ENCODE measurements around the gene GALNT9.

The GALNT9 gene

DNA sequence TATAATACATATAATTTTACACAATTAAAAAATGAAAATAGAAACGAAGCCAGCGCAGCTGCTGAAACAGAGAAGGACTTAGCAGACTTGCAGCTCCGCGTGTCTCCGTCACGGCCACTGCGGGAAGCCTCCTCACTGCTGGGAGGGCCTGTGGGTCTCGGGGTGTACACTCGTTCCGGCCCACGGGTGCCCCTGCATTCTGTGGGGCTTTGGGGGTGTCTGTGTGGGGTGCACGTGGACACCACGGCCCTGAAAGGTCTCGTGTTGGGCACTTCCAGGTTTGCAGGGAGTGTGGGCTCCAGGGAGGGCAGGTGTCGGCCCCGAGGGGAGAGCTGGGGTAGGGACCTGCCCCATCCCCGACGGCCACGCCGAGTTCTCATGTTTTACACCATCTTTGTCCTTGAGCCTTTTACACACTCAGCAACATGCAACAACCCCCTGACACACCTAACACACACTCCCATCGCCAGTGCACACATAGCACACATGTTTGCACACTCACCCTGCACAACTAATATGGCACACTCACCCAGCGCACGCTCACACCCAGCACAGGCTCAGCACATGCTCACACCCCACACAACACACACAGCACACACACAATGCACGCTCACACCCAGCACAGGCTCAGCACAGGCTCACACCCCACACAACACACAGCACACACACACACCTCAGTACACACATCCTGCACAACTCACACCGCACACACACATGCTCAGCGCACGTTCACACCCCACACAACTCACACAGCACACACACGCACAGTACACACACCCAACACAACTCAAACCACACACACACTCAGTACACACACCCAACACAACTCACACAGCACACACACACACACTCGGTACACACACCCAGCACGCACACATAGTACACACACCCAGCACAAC, 148.5 kb downstream of the GALNT9 start:
- no peak for DNase-seq (ENCODE audit: low read depth)

DNA sequence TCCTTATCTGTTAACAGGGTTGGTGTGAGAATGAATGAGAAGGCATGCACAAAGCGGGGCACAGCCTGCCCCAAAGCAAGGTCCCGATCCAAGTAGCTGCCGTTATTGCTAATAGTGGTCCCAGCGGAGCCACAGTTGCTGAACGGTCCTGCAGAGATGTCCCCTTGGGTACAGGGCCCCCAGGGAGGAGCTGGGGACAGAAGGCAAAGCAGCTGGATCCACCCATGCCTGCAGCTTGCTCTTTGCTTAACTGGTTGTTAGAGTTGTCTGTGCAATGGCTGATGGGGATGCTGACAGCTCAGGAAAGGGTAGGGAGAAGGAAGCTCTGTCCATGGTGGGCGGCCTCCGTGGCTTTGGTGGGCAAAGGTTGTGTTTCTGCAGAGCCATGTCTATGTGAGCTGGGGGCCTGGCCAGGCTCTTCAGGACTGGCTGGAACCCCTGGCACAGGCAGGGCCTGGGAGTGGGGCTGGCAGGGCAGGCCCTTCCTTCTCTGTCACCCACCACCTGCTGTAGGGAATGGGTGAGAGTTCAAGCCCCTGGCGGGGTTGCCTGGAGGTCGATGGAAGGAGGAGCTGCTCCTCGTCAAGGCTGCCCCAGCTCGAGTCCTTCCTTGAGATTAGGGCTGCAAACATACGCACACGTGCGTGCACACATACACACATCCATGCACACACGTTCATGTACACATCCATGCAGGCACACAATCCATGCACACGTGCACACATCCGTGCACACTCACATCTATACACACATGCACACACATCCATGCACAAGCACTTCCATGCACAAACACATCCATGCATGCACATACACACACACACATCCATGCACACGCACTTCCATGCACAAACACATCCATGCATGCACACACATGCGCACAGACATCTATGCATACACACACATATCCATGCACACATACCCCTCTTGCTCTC, 149.7 kb downstream of the GALNT9 start:
- DNase-seq (ENCODE audit: low read depth) = no peak

DNA sequence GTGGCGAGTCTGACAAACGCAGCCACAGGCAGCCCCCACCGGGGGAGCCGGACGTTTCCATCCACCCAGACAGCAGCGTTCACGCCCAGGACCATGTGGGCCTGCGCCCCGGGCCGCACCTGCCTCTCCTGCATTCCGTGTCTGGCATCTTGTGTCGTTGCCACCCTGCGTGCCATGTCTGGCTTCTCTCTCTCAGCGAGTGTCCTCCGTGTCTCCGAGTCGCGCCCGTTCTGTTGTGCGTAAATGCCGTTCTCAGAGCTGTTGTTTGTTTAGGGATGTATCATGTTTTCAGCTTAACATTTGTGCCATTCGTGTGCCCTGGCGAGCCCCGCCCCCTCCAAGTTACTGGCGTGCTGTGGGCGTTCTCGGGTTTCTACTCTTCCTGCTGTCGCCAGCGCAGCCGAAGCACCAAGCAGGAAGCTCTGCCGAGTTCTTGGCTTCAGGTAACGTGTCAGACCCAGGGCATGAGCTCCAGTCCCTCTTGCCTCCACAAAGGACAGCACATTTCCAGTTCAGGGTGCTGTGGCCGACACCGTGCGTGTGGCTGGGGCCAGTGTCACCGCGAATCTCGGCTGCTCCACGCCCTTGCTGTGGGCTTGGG, 150.5 kb downstream of the GALNT9 start:
- no peak for DNase-seq (ENCODE audit: low read depth)

DNA sequence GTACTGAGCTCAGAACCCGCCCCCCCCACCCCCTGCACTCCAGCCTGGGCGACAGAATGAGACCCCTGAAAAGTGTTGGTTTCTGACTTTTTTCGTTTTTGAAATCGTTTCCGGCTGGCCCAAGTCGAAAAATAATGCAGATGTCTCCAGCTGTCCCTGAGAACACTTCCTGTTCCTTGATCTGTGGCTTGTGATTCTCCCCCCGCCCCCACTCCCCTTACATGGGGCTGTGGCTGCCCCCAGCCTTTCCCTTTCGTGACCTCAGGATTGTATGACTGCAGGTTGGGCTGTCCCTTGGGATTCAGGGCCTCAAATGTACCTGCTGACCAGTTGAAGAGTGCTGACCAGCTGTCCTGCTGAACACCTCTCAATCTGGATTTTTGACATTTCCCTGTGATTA, 151.1 kb downstream of the GALNT9 start:
- DNase-seq (ENCODE audit: low read depth) = no peak

DNA sequence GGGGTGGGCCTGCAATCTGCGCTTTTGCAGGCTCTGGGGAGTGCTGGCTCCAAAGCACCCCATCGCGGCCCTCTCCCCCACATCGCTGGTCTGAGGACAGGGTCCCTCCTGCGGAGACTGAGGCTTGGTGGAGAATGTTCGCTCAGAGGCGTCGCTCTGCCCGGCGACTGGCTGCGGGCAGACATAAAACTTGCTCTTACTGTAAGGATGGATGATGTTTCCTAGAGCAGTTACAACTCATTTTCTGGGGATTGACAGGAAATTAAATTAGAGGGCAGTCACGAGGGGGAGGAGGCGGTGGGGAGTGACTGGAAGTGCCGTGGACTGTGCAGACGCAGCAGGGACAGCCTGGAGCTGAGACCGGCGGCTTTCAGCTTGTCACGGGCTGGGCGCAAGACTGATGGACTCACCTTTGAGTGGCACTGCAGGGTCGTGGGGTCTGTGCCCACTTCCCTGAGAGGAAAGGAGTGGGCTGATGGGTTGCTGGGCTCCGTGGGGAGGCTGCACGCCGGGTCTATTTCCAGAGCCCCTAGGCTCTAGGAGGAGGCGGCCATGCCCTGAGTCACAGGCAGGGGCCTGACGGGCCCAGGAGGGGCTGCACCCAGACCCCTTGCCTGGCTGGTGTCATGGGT, 152.4 kb downstream of the GALNT9 start:
- DNase-seq (ENCODE audit: low read depth) = no peak

DNA sequence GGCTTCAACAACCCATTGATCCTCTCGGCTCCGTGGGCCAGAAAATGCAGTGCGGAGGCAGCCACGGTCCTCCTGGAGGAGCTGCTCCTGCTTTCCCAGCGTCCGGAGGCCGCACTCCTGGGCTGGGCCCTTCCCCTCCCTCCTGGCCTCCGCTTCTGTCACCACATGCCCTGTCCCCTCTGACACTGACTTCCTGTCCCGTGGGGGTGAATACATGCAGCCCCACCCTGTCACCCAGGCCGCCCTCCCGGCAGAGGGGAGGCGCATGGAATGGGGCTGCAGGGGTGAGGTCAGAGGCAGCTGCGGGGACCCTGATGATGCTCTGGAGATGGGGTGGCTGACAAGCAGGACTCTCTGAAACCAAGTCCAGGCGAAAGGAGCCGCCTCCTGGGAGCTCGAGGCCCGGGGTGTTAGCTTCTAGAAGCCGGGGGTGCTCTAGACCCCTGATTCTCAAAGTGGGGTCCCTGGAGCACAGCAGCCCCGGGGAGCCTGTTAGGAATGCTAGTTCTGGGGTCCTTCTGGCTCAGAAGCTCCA, 152.9 kb downstream of the GALNT9 start:
- no peak for DNase-seq (ENCODE audit: low read depth)

DNA sequence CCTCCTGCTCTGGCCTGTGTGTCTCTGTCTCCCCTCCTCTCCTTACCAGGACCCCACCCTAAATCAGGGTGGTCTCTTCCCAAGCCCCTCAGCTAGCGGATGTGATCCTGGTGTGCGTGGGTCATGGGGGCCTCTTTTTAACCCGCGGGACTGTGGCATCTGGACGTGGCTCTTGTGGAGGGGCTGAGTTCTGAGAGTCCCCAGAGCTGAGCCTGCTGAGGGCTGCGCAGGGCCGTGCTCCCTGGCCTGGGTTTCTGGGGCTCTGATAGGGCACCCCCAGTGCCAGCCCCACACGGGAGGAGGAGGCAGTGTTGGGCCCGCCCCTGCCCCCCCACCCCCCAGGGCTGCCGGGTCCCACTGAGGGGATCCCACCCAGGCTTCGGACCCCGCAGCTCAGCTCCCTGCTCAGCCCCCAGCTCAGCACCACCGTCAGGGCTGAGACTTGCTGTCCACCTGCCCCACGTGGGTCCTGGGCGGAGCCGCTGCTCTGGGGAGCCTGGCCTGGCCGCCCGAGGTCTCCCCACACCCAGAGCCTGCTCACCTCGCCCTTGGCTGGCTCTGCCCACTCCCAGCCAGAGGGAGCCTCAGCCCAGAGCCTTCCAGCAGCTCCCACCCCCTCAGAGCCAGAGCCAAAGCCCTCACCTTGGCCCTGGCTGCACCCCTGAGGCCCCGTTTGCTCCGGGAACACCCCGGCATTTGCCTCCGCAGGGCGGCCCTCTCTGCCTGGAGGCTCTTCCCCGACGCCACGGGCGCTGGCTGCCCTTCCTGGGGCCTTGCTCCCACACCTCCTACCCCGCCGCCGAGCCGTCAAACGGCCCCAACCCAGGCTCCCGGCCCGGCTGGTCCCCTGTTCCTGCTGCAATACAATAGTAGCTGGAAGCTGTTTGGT, 153.6 kb downstream of the GALNT9 start:
- no peak for DNase-seq (ENCODE audit: low read depth)

DNA sequence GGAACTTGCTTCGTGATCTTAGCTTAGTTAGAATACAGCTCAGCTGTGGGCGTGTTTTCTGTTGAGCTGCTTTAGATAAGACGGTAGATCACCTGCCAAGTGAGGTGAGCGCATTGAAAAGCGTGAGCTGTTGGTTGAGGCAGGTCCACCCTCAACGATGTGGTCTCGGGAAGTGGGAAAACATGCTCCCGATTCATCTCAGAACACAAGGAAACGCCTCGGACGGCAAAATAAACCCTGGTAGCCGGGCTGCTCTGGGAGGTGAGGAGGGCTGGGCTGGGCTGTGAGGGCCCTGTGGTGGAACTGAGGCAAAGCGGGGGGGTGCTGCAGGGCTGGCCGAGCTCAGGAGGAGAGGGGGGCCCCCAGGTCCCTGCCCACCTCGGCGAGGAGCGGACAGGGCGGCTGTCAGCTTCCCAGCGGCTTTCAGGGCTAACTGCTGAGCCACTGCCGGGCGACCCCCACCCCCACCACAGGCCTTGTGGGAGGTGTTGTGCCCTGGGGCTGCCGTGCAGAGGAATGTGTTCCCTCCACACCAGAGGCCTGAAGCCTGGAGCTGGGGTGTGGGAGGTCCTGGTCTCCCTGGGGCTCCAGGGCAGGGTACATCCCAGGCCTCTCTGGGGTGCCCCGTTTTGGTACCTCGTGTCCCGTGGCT, 154.4 kb downstream of the GALNT9 start:
- no peak for DNase-seq (ENCODE audit: low read depth)

DNA sequence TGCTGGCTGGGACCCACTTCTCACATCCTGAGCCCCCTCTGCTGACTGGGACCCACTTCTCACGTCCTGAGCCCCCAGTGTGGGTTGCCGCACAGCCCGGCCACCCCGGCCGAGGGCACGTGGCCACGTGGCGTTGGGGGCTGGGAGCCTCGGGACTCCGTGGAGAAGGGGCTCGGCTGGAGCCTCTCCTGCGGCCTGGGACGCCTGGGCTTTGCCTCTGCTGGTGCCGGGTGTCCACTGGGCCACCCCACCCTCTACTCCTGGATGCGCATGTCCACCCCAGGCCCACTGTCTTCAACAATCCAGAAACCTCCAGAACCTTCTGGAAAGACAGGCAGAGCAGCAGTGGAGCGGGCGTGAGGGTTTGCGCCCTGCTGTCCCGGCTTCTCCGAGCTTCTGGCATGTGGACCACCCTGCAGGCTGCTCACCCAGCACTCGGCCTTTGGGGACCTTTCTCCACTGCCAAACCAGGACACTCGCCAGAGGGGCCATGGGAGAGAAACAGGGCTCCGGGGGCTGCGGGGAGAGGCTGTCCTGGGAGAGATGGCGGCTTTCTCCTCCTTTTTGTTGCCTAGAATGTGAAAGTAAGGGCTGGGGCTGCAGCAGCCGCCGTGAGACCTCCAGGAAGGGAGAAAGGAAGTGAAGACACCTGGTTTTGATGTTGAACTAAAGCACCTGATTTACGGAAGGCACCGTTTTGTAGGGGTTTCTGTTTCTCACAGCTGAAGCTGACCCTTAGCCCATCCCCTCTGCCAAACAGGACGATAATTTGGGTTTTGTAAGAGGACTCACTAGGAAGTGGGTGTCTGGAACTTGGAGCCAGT, 155.2 kb downstream of the GALNT9 start:
- no peak for DNase-seq (ENCODE audit: low read depth)

DNA sequence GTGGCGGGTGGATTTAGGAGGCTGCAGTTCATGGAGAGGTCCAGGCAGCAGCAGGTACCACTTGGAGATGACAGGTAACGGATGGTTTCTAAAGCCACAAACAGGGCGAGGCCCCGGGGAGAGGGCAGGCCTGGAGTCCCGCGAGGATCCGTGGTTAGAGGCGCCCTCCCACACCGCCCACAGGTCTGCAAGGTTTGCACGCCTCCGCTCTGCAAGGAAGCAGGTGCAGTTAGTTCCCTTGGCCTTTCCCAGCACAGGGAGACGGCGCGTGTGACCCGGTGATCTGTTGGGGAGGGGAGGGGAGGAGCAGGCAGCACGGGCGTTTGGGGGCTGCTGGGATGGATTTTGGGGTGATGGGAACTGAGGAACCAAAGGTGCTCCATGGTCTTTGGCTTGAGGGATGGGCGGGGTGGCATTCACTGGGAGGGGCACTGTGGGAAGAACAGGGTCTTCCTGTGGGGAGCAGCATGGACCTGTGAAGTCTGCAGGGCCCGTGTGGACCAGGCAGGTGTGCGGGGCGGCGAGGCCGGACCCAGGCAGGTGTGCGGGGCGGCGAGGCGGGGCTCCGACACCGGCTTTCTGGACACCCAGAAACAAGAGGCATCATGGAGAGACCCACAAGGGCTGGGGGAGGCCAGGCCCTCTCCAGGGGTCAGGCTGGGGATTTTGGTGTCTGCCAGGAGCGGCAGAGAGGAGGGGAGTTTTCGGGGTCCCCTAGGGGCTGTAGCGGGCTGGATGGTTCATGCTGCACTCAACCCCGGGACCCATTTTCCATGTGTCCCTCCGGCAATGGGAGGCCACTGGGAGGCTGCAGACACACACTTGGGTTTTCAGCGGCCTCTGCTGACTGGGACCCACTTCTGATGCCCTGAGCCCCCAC, 156.0 kb downstream of the GALNT9 start:
- DNase-seq (ENCODE audit: low read depth) = no peak

DNA sequence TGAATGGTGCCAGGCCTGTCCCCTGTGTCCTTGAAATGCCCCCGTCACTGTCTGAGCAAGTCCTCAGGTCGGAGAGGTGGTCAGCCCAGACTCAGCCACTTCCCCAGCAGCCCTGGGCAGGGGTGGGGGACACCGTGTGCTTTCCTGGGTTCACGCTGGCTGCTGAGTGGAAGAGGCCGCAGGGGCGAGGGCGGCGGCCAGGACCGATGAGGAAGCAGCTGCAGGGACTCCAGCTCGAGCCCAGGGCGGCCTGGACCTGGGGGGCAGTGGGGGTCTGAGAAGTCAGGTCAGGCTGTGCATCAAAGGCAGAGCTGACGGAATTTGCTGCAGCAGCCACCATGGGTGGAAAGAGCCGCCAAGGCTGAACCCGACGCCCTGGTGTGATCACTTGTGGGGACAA, 156.8 kb downstream of the GALNT9 start:
- no peak for DNase-seq (ENCODE audit: low read depth)

DNA sequence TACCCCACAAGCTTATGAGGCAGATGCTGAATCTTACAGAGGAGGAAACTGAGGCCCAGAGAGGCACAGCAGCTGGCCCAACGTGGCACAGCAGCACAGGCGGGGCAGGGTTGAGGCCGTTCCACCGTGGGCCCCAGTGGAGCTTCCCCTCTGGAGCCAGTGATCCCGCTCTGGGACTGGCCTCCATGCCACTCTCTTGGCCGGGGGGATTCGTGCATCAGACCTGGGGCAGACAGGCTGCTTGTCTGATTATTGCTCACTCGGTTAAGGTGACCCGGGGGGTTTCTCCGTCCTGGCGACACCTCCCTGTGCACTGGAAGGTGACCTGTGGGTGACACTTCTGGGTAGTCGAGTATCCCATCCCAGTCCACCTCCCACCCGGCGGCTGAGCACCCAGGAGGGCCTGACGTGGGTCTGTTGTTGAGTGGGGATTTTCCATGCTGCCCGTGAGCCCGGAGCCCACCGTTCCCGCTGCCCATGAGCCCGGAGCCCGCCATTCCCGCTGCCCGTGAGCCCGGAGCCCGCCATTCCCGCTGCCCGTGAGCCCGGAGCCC, 157.3 kb downstream of the GALNT9 start:
- no peak for DNase-seq (ENCODE audit: low read depth)

DNA sequence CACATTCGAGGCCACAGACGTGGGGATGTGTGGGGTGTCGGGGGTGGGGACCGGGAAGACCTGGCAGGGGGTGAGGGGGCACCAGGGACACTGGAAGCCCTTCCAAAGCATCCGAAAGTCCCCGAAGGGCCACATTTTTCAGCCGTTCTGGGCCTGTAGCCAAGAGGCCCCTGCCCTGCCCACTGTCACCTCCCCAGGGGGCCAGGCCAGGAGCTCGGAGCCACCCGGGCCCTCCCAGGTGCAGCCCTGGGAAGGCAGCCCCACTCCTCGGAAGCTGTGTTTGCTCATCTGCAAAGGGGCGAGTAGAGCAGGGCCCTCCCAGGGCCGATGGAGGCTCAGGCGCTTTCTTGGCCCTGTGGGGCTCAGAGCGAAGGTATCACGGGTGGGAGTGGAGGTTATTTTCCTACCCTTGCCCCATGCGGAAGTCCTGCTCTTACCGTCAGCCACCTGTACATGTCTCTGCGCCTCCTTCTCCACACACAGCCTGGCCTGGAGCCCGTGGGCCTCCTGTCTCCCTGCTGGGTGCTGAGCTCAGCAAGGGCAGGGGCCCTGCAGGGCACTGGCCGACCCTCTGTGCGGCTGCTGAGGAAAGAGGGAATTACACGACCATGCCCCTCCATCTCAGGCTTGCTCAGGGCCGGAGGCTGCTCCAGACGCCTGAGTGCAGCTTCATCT, 158.0 kb downstream of the GALNT9 start:
- DNase-seq (ENCODE audit: low read depth) = no peak

DNA sequence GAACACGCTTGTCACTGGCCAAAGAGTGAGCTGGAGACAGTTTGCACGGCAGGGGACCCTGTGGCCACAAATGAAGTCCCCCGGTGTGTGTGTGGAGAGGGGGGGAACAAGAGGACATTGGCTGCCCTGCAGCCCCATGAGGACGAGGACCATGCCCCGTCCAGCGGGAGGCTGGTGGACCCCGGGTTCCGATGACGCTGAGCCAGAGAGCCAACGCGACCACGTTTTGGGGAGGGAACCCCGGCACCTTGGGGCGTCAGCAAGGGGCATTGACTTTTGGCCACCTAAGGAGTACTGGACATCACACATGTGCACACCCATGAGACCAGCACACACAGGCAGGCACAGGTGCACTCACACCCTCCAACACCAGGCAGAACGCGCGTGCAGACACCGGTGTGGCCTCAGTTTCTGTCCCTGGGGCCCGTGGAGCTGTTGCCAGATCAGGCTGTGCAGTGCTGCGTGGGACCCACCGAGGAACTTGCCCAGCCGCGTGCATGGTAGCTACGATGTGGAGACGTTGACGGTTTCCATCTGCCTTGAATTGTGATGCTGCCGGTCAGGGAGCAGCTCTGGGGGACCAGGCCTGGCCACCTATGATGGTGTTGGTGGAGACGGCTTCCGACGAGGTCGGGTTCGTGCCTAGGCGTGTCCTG, 158.6 kb downstream of the GALNT9 start:
- no peak for DNase-seq (ENCODE audit: low read depth)

DNA sequence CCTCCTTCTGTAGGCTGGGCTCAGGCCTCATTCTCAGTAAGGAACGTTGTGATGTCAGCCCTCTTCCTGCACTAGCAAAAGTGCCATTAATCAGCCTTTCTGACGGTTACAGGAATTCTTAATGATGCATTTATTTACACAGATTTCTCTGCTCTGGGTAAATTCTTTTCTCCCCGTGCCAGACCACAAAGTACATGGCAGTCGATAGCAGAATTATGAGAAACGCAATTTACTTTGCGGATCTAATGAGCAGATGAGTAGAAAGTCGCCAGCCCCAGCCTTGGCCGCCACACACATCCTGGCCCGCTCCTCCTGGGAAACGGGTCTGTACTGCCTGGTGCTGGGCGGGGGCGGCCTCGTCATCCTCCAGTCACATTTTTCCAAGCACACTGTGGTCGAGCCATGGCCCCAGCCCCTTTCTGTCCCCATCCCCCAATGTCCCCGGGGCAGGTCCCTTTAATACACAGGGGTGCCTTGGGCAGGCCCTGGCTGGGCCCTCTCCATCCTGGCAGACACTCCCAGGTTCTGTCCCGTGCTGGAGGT, 159.2 kb downstream of the GALNT9 start:
- no peak for DNase-seq (ENCODE audit: low read depth)

DNA sequence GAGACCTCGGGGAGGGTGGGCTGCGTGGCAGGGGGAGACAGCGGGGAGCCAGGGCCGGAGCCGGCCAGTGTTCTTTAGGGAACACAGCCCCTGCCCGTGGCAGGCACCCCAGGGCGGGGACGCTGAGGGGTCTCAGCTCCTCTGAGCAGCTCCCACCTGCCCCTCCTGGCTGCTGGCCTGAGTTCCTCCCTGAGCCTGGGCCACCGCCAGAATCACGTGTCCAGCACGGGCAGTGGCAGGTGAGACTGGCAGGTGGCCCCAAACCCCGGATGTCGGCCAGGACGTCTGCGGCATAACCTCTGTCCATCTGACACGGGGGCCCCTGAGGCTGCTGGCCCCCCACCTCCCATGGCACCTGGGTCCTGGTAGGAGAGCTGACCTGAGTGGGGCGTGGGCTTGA, 160.0 kb downstream of the GALNT9 start:
- no peak for DNase-seq (ENCODE audit: low read depth)
